IMR-90 (cell line): ENCODE measurements around the gene SLC25A2. TPM values are rescaled to one million over a fixed set of nuclear protein-coding genes. Genes with fewer than 3 reads are reported as not detected.

ENCODE experiments used
- ATAC-seq: fragments of 200-7000 bp; cut with Tn5 transposase; 2 replicates; pipeline ENCODE4 v1.9.1; 2020; ENCODE audit warnings: low read depth, mild to moderate bottlenecking, moderate library complexity
- BruUV-seq: library from RNA; stranded (reverse); fragments of 400-500 nt; replicated peaks from 2 replicates; lab custom pipeline; 2021; lab: Mats Ljungman, UMichigan
- CTCF ChIA-PET: fragments of 300-600 bp; formaldehyde crosslinking; extraction: SDS; loops from one replicate; lab custom pipeline; 2021; ENCODE audit warnings: antibody characterized with exemption; lab: Yijun Ruan, JAX
- POLR2A ChIA-PET: fragments of 300-600 bp; sonication (Branson Sonifier 250); formaldehyde crosslinking; loops from one replicate; lab custom pipeline; 2022; ENCODE audit warnings: antibody characterized with exemption; ENCODE audit not compliant: unreplicated experiment; lab: Charles Lee
- DNase-seq: peaks from one replicate; pipeline ENCODE4 v3.0.0; 2013
- H2AFZ ChIP-seq: replicated peaks from 2 replicates; pipeline ENCODE3; 2013; ENCODE audit warnings: low read length, mild to moderate bottlenecking; ENCODE audit not compliant: poor library complexity
- H2AK5ac ChIP-seq: 2 replicates; pipeline ENCODE4 v1.6.1; 2013; ENCODE audit warnings: low read depth, low read length, inconsistent platforms
- H2AK9ac ChIP-seq: replicated peaks from 2 replicates; pipeline ENCODE3; 2013; ENCODE audit warnings: mild to moderate bottlenecking, low read depth, low read length, moderate library complexity; ENCODE audit not compliant: poor library complexity
- H2BK120ac ChIP-seq: 2 replicates; pipeline ENCODE4 v1.6.1; 2013; ENCODE audit warnings: low read depth, low read length, inconsistent platforms
- H2BK15ac ChIP-seq: 3 replicates; pipeline ENCODE4 v1.6.1; 2013; ENCODE audit warnings: low read depth, low read length, inconsistent platforms
- H2BK20ac ChIP-seq: 2 replicates; pipeline ENCODE4 v1.6.1; 2013; ENCODE audit warnings: low read depth, mild to moderate bottlenecking, inconsistent platforms, low read length, moderate library complexity
- H2BK5ac ChIP-seq: 2 replicates; pipeline ENCODE4 v1.6.1; 2013; ENCODE audit warnings: mild to moderate bottlenecking, low read depth, low read length, inconsistent platforms; ENCODE audit not compliant: poor library complexity, severe bottlenecking
- H3K14ac ChIP-seq: replicated peaks from 2 replicates; pipeline ENCODE4 v1.6.1; 2013; ENCODE audit warnings: low read depth, low read length, inconsistent platforms
- H3K18ac ChIP-seq: 2 replicates; pipeline ENCODE4 v1.6.1; 2013; ENCODE audit warnings: low read depth, low read length, control low read depth
- H3K23ac ChIP-seq: 2 replicates; pipeline ENCODE4 v1.6.1; 2013; ENCODE audit warnings: low read depth, low read length, inconsistent platforms
- H3K27ac ChIP-seq: 2 replicates; pipeline ENCODE4 v1.5.1; 2013; ENCODE audit warnings: mild to moderate bottlenecking, control low read depth, low read length; ENCODE audit not compliant: insufficient read depth
- H3K27me3 ChIP-seq: 2 replicates; pipeline ENCODE4 v1.6.1; 2013; ENCODE audit warnings: low read length; ENCODE audit not compliant: control insufficient read depth, insufficient read depth
- H3K36me3 ChIP-seq: 2 replicates; pipeline ENCODE4 v1.6.1; 2013; ENCODE audit warnings: low read length, mixed read lengths; ENCODE audit not compliant: control insufficient read depth, insufficient read depth
- H3K4ac ChIP-seq: 2 replicates; pipeline ENCODE4 v1.6.1; 2013; ENCODE audit warnings: low read depth, low read length, inconsistent platforms
- H3K4me1 ChIP-seq: 2 replicates; pipeline ENCODE4 v1.6.1; 2013; ENCODE audit warnings: low read length, mixed read lengths; ENCODE audit not compliant: control insufficient read depth, insufficient read depth
- H3K4me2 ChIP-seq: 2 replicates; pipeline ENCODE4 v1.6.1; 2013; ENCODE audit warnings: low read depth, mild to moderate bottlenecking, control low read depth, low read length, moderate library complexity
- H3K4me3 ChIP-seq: 2 replicates; pipeline ENCODE4 v1.5.1; 2013; ENCODE audit warnings: low read depth, mild to moderate bottlenecking, control low read depth, low read length, moderate library complexity; ENCODE audit not compliant: insufficient read depth
- H3K56ac ChIP-seq: 2 replicates; pipeline ENCODE4 v1.6.1; 2013; ENCODE audit warnings: low read length, inconsistent platforms; ENCODE audit not compliant: insufficient read depth; ENCODE audit errors: extremely low read depth
- H3K79me1 ChIP-seq, 2 experiments: 2 replicates each; pipeline ENCODE4 v1.6.1; 2013; ENCODE audit warnings: low read length in 2 of 2, inconsistent platforms in 1 of 2, low read depth in 1 of 2
- H3K9ac ChIP-seq: 2 replicates; pipeline ENCODE4 v1.6.1; 2013; ENCODE audit warnings: low read depth, low read length, control low read depth
- H3K9me1 ChIP-seq: 2 replicates; pipeline ENCODE4 v1.6.1; 2013; ENCODE audit warnings: low read length, inconsistent platforms; ENCODE audit not compliant: insufficient read depth
- H3K9me3 ChIP-seq: 2 replicates; pipeline ENCODE4 v1.6.1; 2013; ENCODE audit warnings: low read length; ENCODE audit not compliant: control insufficient read depth, insufficient read depth
- H4K20me1 ChIP-seq: 2 replicates; pipeline ENCODE4 v1.6.1; 2013; ENCODE audit warnings: low read length, inconsistent platforms; ENCODE audit not compliant: insufficient read depth
- H4K5ac ChIP-seq: 2 replicates; pipeline ENCODE4 v1.6.1; 2013; ENCODE audit warnings: mild to moderate bottlenecking, low read depth, low read length, control low read depth
- H4K8ac ChIP-seq, 2 experiments: 2 replicates each; pipeline ENCODE4 v1.6.1; 2013; ENCODE audit warnings: low read depth in 2 of 2, low read length in 2 of 2, control low read depth in 1 of 2, inconsistent platforms in 1 of 2
- H4K91ac ChIP-seq: 2 replicates; pipeline ENCODE4 v1.6.1; 2013; ENCODE audit warnings: low read depth, low read length, inconsistent platforms; ENCODE audit not compliant: insufficient read depth
- CEBPB ChIP-seq: IDR thresholded peaks from 2 replicates; pipeline ENCODE4 v1.6.1; 2012; ENCODE audit warnings: low read depth, low read length, improper control_type of control experiment
- MAFK ChIP-seq: IDR thresholded peaks from 2 replicates; pipeline ENCODE4 v1.6.1; 2012; ENCODE audit warnings: low read depth, low read length, improper control_type of control experiment
- MAZ ChIP-seq: IDR thresholded peaks from 2 replicates; pipeline ENCODE4 v1.6.1; 2012; ENCODE audit warnings: low read depth, mild to moderate bottlenecking, low read length, improper control_type of control experiment, moderate library complexity, borderline replicate concordance
- MXI1 ChIP-seq: IDR thresholded peaks from 2 replicates; pipeline ENCODE4 v1.6.1; 2012; ENCODE audit warnings: low read depth, mild to moderate bottlenecking, low read length, moderate library complexity, borderline replicate concordance
- POLR2A ChIP-seq: IDR thresholded peaks from 2 replicates; pipeline ENCODE4 v1.6.1; 2012; ENCODE audit warnings: mild to moderate bottlenecking, low read depth, low read length
- SMC3 ChIP-seq: fragments of 150-350 bp; IDR thresholded peaks from 2 replicates; pipeline ENCODE4 v1.6.1; 2016; ENCODE audit warnings: low read depth, mild to moderate bottlenecking, antibody characterized with exemption, low read length, moderate library complexity
- WGBS, 2 experiments: methylation state at CpG; one replicate each; pipeline versions ENCODE4 v1.1.5 to v1.1.7; 2013; ENCODE audit warnings: missing lambda C conversion rate in 2 of 2; ENCODE audit not compliant: insufficient read length in 1 of 2; ENCODE audit errors: extremely low coverage in 2 of 2; 5-methylcytosine and 5-hydroxymethylcytosine counted together
- dilution Hi-C: fragments of 300-500 bp; cut with HindIII; formaldehyde crosslinking; loops from one replicate; pipeline ENCODE4 v1.14.3; 2018; ENCODE audit warnings: low sequenced_read_pairs; ENCODE audit not compliant: unreplicated experiment
- in situ Hi-C: fragments of 300-500 bp; cut with MboI; formaldehyde crosslinking; loops from 3 replicates; pipeline ENCODE4 v1.14.3; 2019; ENCODE audit warnings: low sequenced_read_pairs, inconsistent platforms, mixed read lengths
- intact Hi-C: fragments of 100-400 bp; cut with micrococcal nuclease; formaldehyde crosslinking; loops from 2 replicates; pipeline ENCODE4 v1.10.0; 2022
- polyA plus RNA-seq, 3 experiments: library from polyadenylated mRNA; depleted of rRNA; stranded (reverse); fragments of >200 nt; gene quantifications; 2 replicates each; pipeline ENCODE4 v1.2.3, GENCODE V29; 2012; ENCODE audit warnings: low replicate concordance in 1 of 3
- total RNA-seq: library from RNA; depleted of rRNA; stranded (reverse); fragments of >200 nt; gene quantifications from 2 replicates; pipeline ENCODE4 v1.2.3, GENCODE V29; 2012
- TF ChIP-seq, protein P1 (sequence below): fragments of 150-350 bp; IDR thresholded peaks from 2 replicates; pipeline ENCODE4 v1.6.1; 2017; ENCODE audit warnings: mild to moderate bottlenecking, antibody characterized with exemption, low read length, low read depth
- TF ChIP-seq, protein P2 (sequence below): conservative IDR thresholded peaks from 2 replicates; pipeline ENCODE4 v1.5.1; 2012; ENCODE audit warnings: mild to moderate bottlenecking, low read depth, low read length, improper control_type of control experiment

Gene SLC25A2
- total and polyA plus RNA-seq, 2 of the 4 experiments (the other 2 are of a cell fraction): not detected

DNA sequence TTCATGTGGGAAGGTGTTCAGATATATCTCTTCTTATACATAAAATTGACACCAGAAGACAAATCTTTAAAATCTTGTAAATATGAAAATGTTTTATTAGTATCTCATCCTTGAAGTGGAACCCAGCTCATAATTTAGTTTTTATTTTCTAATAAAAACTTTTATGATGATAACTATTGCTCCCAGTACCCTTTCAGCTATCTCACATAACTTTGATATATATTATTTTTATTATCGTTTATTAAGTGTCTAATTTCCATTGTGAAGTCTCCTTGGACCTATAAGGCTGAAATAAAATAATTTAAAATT, 42.7 kb downstream of the SLC25A2 start:
- no peak overlapping the region for H2BK20ac ChIP-seq

More for the DNA sequence above, 42.7 kb downstream of the SLC25A2 start:
- no peaks in the 10 kb centered on the region for H3K36me3 ChIP-seq
- H4K8ac ChIP-seq: no peak overlapping the region
- no peak overlapping the region for H2BK120ac ChIP-seq
- DNase-seq (no peak), ATAC-seq (no peak)
- no peaks in the 10 kb centered on the region for H3K4me1 ChIP-seq
- peaks cover 48% of the 10 kb centered on the region for H3K9me3 ChIP-seq
- no peak overlapping the region for H2AK9ac ChIP-seq
- no peak overlapping the region for H3K23ac ChIP-seq
- H2BK15ac ChIP-seq: no peak overlapping the region
- TF ChIP-seq MAFK (no peak), MAZ (no peak), SMC3 (no peak), CEBPB (no peak), MXI1 (no peak), POLR2A (no peak)
- TF ChIP-seq, protein P1, sequence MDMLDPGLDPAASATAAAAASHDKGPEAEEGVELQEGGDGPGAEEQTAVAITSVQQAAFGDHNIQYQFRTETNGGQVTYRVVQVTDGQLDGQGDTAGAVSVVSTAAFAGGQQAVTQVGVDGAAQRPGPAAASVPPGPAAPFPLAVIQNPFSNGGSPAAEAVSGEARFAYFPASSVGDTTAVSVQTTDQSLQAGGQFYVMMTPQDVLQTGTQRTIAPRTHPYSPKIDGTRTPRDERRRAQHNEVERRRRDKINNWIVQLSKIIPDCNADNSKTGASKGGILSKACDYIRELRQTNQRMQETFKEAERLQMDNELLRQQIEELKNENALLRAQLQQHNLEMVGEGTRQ: no peak
- TF ChIP-seq, protein P2, sequence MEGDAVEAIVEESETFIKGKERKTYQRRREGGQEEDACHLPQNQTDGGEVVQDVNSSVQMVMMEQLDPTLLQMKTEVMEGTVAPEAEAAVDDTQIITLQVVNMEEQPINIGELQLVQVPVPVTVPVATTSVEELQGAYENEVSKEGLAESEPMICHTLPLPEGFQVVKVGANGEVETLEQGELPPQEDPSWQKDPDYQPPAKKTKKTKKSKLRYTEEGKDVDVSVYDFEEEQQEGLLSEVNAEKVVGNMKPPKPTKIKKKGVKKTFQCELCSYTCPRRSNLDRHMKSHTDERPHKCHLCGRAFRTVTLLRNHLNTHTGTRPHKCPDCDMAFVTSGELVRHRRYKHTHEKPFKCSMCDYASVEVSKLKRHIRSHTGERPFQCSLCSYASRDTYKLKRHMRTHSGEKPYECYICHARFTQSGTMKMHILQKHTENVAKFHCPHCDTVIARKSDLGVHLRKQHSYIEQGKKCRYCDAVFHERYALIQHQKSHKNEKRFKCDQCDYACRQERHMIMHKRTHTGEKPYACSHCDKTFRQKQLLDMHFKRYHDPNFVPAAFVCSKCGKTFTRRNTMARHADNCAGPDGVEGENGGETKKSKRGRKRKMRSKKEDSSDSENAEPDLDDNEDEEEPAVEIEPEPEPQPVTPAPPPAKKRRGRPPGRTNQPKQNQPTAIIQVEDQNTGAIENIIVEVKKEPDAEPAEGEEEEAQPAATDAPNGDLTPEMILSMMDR: no peak
- no peak overlapping the region for H2BK5ac ChIP-seq
- ChIA-PET CTCF (no interaction called here), POLR2A (no interaction called here)
- H3K18ac ChIP-seq: no peak overlapping the region
- dilution Hi-C loops (no loop called here), intact Hi-C loops (no loop called here), in situ Hi-C loops (no loop called here)
- no peaks in the 10 kb centered on the region for H3K79me1 ChIP-seq
- H2AFZ ChIP-seq: no peak overlapping the region
- H3K27ac ChIP-seq: no peak overlapping the region
- H4K20me1 ChIP-seq: no peaks in the 10 kb centered on the region
- H2AK5ac ChIP-seq: no peak overlapping the region
- no peak overlapping the region for H3K14ac ChIP-seq
- H3K9me1 ChIP-seq: no peaks in the 10 kb centered on the region
- H3K4me2 ChIP-seq: no peak overlapping the region
- no peak overlapping the region for H3K4ac ChIP-seq
- no CpG with 5 or more reads among the region's 1 CpG for WGBS, 2 experiments
- H3K4me3 ChIP-seq: no peak overlapping the region
- H3K27me3 ChIP-seq: no peaks in the 10 kb centered on the region
- no peak overlapping the region for H4K91ac ChIP-seq
- H3K9ac ChIP-seq: no peak overlapping the region
- no peak overlapping the region for H4K5ac ChIP-seq
- no peak overlapping the region for H3K56ac ChIP-seq
- BruUV-seq: no TSS peak
